Spleen (tissue), 7 donors: ENCODE measurements around the gene PRDM16.

Experiments used
- CTCF ChIP-seq, 11 experiments: fragments of 200-600 bp in 7 of 11; fragments of 450-650 bp in 4 of 11; sonication (generic) in 4 of 11; IDR thresholded peaks in 8 of 11; conservative IDR thresholded peaks in 3 of 11; 1 replicate in 7 of 11; 2 replicates in 4 of 11; pipeline versions ENCODE4 v1.4.0 to v1.8.0; 2016 to 2021; ENCODE audit warnings: antibody characterized with exemption in 11 of 11, inconsistent platforms in 4 of 11, mild to moderate bottlenecking in 1 of 11
- POLR2A ChIP-seq, 3 donors: fragments of 450-650 bp; IDR thresholded peaks; one replicate each; pipeline ENCODE4 v1.5.1; 2017; ENCODE audit warnings: antibody characterized with exemption in 3 of 3, mild to moderate bottlenecking in 1 of 3
- POLR2AphosphoS5 ChIP-seq, 3 donors: sonication (generic); formaldehyde crosslinking; IDR thresholded peaks; one replicate each; pipeline ENCODE4 v1.5.1; 2017; ENCODE audit warnings: antibody characterized with exemption in 3 of 3
- donor health status: DM: no; HTN: no; CAD: no; lungs with moderate emphysema.
- donor health status: DM: no; HTN: no; CAD: no.
- donor health status: DM: no; HTN: no; CAD: no.

DNA sequence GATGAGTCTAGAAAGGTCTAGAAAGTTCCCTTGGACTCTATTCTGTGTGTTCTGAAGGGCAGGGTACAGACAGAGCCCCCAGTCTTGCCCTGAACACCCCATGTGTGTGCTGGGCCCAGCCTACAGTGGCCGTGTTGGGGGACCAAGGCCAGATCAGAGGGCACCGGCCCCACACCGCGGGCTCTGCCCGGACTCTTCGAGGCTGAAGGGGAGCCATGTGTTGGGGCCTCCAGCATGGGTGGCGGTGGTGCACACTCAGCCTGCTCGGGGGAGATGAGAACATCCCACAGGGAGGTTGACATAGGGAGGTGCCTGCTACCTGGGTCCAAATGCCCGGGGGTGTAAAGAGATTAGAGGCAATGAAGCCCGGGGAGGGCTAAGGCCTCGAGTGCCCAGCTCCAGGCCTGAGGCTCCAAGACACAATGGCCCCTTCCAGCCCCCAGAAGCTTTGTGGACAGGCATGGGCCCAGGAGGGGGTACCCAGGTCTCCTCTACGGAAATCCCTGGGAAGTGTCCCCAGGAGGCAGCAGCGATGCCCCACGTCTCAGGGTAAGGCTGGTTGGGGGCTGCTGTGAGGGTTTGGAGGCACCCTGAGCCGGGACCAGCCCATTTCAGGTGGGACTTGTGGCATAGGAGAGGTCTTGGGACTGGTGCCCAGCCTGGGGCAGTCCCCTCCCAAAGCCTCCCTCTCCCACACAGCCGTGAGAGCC lies 397.5 kb downstream of the PRDM16 start:
- TF ChIP-seq CTCF (IDR thresholded peaks at IDR 0.05 in 8 of 11, conservative IDR thresholded peaks at IDR 0.05 in 3 of 11) (no peak), POLR2A (IDR thresholded peaks at IDR 0.05) (no peak), POLR2AphosphoS5 (IDR thresholded peaks at IDR 0.05) (no peak)
